Activated CD8-positive, alpha-beta memory T cell treated with anti-CD3 and anti-CD28 coated beads for 24 hours (primary cell): Measurements from ENCODE around the gene PROC.
"Not testable (repeated sequence)": the region's sequence is repeated elsewhere in the genome, so short reads cannot be mapped to it uniquely, and the experiment has no call there.

ENCODE experiments used
- DNase-seq: peaks from one replicate; pipeline ENCODE4 v3.0.0-alpha.2; 2020

The PROC gene

DNA sequence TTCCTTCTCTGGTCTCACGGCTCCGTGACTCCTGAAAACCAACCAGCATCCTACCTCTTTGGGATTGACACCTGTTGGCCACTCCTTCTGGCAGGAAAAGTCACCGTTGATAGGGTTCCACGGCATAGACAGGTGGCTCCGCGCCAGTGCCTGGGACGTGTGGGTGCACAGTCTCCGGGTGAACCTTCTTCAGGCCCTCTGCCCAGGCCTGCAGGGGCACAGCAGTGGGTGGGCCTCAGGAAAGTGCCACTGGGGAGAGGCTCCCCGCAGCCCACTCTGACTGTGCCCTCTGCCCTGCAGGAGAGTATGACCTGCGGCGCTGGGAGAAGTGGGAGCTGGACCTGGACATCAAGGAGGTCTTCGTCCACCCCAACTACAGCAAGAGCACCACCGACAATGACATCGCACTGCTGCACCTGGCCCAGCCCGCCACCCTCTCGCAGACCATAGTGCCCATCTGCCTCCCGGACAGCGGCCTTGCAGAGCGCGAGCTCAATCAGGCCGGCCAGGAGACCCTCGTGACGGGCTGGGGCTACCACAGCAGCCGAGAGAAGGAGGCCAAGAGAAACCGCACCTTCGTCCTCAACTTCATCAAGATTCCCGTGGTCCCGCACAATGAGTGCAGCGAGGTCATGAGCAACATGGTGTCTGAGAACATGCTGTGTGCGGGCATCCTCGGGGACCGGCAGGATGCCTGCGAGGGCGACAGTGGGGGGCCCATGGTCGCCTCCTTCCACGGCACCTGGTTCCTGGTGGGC is 10.0 kb downstream of the PROC start:
- peak; percentile 35 for DNase-seq

DNA sequence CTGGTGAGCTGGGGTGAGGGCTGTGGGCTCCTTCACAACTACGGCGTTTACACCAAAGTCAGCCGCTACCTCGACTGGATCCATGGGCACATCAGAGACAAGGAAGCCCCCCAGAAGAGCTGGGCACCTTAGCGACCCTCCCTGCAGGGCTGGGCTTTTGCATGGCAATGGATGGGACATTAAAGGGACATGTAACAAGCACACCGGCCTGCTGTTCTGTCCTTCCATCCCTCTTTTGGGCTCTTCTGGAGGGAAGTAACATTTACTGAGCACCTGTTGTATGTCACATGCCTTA is 10.5 kb downstream of the PROC start:
- DNase-seq = no peak

DNA sequence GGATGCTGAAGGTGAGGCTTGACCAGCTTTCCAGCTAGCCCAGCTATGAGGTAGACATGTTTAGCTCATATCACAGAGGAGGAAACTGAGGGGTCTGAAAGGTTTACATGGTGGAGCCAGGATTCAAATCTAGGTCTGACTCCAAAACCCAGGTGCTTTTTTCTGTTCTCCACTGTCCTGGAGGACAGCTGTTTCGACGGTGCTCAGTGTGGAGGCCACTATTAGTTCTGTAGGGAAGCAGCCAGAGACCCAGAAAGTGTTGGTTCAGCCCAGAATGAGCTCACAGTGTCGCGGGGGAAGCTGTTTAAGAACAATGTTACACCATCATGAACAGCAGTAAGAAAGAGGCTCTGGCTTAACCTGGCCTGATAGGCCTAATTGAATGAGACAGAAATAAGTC is 11.1 kb downstream of the PROC start:
- no peak for DNase-seq

DNA sequence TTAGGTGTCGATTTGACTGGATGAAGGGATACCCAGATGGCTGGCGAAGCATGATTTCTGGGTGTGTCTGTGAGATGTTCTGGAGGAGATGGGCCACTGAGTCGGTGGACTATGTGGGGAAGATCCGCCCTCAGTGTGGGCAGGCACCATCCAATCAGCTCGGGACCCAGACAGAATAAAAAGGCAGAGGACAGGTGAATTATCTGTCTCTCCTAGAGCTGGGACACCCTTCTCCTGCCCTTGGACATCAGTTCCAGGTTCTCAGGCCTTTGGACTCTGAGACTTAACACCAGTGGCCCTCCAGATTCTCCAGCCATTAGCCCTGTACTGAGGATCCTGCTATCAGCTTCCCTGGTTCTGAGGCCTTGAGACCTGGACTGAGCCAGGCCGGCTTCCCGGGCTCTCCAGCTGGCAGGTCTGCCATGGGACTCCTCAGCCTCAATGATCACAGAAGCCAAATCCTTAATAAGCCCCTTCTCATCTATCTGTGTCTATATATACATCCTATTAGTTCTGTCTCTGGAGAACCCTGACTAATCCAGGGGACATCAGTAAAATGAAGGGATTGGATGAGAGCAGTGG is 11.7 kb downstream of the PROC start:
- DNase-seq = peak; percentile 42

DNA sequence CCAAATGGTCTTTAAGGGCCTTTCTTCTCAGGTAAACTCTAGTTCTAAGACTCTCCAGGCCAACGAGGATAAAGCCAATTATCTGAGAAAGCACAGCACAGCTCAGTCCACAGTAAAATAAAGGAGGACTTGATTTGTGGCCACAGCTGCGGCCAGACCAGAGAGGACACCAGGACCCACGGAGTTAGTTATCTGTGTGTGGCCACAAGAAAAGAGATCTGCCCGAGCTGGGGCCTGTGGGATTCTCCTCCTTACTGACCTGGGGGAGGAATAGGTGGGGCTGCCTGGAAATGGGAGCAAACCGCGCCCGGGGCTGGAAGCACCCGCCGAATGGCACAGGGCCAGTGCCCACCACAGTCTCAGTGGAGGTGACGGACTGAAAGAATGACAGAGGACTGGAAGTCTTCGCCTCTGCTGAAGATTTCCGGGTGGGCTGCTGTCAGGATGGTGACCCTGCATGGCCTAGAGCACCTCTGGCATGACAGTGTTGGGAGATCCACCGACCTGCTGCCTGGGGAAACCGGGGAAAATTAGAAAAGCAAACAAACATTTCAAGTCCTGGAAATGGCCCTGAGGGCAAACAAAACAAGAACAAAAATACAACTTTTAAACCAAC is 13.3 kb downstream of the PROC start:
- peak; percentile 37 for DNase-seq

DNA sequence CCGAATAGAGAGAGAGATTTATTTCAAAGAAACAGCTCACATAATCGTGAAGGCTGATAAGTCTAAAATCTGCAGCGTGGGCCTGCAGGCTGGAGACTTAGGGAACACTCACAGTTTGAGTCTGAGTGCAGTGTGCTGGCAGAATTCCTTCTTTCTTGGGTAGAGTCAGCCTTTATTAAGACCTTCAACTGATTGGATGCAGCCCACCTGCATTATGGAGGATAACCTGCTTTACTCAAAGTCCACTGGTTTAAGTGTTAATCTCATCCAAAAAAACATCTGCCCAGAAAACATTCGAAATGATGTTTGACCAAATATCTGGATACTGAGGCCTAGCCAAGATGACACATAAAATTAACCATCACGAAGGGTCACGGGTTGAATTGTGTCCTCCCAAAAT is 16.3 kb downstream of the PROC start:
- DNase-seq = no peak

DNA sequence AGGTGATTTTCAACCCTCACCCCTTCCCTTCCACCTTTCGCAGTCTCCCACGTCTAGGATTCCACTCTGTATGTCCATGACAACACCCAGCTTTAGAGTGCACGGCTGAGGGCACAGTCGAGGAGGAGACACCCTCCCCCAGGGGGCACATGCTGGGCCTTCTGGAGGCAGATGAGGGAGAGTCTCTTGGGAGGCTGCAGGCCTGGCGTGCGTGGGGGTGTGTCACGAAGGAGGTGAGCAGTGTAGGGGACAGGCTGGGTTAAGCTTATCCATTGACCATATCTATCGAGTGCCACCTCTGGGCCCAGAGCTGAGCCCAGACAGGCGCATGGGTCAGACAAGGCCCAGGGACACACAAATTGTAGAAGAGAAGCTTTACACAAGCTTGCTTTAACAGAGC is 18.8 kb downstream of the PROC start:
- DNase-seq = no peak

DNA sequence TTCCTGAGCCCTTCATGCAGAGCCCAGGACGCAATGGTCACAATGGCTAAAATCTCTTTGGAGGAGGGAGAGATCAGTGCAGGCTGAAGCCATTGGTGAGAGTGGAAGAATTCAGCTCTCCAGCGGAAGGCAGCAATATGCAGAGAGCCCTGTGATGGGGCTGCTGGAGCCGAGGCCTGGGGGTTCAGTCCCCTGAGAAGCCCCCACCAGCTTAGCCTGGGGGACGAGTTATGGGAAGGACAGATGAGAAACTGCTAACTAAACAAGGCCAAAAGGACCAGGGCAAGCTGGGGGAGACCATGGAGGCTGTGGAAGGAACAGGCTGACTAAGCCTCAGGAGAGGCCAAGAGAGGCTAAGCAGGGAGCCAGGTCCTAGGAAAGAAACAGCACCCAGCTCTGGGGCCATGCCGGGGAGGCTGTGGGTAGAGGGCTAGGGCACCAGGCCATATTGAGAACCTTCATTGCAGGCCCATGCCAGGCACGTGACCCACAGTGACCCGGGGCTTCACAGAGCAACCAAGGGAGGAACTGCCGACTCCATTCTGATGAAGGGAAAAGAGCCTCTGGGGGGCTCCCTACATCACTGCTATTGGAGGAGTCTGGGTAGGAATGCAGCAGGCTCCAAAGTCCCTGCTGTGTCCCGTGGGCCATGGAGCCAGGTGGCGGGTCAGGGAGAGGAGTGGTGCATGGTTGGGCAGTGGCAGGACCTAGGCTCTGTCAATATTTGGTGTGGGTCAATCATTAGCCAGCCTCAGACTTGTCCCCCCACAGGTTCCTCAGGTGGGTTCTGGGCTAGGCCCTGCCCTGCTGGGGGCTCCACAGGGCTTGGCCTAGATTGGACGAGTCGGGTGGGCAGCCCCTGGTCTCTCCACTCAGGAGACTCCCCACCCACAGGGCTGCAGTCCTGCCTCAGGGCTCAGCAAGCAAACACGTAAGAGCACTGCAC is 19.8 kb downstream of the PROC start:
- DNase-seq = no peak

DNA sequence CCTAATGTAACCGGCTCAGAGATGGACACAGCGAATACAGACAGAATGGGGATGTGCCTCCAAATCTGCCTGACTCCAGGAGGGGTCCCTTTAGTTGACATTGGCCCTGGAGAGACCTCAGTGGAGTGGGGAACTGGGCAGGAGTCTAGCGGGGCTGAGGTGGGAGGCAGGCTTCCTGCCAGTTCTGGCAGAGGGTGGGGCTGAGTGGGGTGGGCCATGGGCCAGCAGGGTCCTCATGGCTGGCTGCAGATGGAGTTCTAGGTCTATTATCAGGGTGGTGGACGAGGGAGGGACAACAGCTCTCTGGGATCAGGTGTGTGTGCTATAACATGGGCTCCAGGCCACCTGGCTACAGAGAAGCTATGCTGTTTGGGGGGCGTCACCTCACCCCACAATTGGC is 21.1 kb downstream of the PROC start:
- DNase-seq = no peak

DNA sequence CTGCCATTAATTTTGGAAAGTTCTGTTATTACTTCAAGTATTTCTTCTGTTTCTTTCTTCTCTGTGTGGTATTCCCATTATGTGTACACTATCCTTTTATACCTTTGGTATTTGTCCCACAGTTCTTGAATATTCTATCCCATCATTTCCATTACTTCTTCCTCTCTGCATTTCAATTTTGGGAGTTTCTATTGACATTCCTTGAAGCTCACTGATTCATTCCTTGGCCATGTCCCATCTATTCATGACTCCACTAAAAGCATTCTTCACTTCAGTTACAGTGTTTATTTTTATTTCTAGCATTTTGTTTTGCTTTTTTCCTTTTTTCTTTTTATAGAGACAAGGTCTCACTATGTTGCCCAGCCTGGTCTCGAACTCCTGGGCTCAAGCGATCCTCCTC is 30.3 kb downstream of the PROC start:
- DNase-seq = no peak

DNA sequence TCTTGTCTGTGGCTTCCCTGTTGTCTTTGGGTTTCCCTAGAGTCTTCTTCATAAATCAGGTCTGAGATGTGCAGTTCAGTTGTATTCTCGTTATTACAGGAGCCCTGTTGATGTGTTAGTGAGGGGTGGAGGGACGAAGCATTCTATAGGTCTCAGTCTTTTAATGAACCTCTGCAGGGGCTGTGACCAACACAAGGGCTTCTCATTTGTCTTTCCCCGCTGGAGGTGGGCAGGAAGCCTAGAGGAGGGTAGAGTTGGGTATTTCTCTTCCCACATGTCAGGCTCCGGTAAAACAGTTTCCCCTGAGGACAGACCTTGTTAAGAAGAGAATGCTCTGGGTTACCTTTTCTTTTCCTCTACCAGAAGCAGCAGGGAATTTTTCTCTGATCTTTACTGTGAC is 31.2 kb downstream of the PROC start:
- no peak for DNase-seq

DNA sequence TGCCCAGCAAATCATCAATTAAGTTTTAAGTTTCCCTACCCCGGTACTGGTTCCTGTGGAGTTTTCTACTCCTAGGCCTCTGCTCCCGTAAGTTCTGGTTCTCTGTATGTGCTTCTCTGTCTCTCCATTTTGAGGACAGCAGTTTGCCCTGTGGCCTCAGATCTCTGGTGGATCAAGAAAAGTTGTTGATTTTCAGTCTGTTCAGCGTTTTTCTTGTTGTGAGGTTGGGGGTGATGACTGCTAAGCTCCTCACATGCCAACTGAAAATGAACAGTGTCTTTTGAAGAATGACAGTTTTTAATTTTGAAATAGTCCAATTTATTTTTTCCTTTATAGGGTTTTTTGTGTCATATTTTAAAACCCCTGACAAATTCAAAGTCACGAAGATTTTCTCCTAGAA is 31.7 kb downstream of the PROC start:
- DNase-seq = no peak

DNA sequence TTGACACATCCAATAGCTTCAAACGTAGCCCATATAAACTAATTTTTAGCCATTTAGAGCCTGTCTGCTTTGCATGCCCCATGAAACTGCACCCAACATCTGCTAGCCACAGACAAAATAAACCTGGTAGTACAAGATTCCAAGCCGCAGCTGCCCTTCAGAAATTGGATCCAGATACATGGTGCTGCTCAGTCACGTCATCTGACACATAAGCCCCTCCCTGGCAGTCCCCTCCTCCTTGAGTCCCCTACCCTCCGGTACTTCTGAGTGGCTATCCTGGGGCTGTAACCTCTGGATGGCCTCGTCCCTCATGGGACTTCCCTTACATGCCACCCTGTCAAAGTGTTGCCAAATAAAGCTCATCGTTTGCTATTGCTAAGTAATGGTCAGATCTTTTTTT is 33.8 kb downstream of the PROC start:
- no peak for DNase-seq

DNA sequence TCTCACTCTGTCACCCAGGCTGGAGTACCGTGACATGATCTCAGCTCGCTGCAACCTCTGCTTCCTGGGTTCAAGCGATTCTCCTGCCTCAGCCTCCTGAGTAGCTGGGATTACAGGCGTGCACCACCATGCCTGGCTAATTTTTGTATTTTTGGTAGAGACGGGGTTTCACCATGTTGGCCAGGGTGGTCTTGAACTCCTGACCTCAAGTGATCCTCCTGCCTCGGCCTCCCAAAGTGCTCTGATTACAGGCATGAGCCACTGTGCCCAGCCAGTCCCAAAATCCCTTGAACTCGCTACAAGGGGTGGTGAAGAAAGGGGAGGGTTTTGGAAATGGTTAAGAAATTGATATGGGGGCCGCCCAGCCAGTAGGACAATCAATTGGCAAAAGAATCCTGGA is 34.2 kb downstream of the PROC start:
- DNase-seq = not testable (repeated sequence)

DNA sequence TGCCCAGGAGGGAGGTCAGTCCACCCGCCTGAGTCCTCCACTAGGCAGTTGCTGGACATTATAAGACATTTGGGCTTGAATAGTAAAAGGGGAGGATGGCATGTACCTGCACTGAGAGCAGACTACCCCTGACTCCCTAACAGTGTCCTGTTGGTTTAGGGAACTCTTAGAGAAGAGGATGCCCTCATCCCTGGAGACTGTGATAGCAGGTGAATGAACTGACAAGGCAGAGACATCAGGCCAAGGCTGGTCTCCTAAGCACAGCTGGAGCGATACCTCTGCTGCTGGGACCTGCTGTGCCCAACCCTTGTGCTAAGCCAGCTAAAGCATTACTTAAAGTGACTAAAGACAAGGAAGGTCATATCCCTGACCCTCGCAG is 34.8 kb downstream of the PROC start:
- DNase-seq = no peak

DNA sequence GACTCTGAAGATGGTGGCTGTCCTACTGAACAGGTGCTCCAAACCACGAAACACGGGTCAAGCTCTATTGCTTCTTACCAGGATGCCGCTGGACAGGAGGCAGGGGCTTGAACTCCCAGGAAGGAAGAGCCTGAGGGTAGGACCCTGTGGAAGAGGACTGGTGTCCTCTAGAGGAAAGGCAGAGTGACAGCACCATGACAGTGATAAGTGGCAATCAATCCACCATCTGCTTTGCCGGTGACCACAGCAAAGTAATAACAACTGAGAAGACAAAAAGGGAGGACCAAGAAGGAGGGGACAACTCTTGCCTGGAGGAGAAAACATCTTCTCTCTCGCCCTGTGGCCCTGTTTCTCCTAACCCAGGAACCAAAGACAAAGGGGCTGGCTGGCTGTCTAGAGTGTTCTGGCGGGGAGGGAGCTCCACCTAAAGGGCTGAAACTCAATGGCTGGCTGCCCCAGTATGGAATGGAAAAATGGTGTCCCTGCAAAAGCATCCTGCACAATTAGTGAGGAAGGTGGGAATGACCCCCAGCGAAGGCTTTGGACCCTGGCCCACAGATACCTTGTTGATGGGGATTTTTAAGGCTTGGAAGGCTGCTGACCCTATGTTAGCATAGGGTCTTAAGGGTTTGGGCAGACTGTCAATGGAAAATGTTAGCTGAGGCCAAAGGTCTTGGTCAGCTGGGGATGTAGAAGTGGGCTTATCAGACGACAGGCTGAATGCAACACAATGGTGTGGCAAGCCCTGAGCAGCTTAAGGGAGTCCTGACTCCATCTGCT is 35.4 kb downstream of the PROC start:
- no peak for DNase-seq

DNA sequence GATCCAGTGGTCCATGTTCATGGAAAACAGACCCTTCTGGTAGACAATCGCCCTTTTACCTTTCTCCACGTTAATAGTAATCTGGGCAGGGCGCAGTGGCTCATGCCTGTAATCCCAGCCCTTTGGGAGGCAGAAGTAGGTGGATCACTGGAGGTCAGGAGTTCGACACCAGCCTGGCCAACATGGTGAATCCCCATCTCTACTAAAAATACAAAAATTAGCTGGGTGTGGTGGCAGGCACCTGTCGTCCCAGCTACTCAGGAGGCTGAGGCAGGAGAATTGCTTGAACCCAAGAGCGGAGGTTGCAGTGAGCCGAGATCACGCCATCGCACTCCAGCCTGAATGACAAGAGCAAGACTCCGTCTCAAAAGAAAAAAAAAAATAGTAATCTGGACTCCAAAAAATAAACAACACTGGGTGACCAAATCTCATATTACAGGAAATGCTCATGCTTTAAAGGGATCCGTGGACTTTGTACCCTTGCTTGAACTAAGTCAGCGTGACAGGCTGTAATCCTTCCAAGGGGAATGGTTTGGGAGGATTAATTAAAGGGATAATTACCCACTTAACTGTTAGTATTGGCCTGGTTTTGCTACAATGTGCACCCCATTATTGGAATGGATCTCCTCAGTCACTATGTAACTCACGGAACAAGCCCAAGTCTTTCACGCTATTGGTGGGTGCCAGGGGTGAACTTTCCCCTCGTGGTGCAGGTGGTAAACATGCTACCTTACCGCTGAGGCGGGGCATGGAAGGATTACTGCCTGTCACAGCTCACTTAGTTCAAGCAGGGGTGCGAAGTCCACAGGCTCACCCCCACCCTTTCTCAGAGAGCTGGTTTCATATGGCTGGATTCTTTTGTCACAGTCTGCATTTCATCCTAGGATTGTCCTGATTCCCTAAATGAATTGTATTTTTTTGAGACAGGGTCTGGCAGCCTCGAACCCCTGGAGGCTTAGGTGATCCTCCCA is 36.7 kb downstream of the PROC start:
- DNase-seq = no peak

DNA sequence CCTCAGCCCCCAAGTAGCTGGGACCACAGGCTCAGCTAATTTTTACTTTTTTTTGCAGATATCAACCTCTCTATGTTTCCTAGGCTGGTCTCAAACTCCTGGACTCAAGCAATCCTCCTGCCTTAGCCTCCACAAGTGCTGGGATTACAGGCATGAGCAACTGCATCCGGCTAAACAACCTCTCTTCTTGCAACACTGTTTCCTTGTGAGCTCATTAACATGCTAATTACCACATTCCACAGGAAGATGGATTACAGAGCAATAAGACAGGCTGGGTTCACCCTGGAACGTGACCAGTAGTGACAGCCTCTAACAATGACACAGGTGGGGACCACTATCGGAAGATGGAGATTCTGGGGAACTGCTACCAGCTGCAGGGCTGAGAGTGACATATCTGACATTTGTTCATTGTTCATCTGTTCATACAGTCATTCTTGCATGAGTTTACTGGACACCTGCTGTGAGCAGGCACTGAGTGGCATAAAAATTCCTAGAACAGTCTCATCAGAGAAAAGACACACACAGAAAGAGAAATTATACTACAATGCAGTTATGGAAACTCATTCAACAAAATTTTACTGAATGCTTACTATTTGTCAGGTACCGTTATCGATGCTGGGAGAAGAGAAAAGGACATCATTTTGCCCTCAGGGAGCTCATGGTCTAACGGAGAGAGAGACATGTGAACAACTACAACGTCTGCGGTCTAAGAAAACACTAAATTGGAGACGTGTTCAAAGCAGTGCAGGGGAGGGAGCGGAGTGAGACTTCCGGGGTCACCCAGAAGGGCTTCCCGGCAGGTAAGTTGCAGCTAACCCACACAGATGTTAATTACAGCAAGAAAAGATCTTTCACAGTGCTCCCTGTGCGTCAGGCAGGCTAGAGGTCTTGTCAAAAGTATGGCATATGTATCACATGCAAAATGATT is 37.6 kb downstream of the PROC start:
- no peak for DNase-seq

DNA sequence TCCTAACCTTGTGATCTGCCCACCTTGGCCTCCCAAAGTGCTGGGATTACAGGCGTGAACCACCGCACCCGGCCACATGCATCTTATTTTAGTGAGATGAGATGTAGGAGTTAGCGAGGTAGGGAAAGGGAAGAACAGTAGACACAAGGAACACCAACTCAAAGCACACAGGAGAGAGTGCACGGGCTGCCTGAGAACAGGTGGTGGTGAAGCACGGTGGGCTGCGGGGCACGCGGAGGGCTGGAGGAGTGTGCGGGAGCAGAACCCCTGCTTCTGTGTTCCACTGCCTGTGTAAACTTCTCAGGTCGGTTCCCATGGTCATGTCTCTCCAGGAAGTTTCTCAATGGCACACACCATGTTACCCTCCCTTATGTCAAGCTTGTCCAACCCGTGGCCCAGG is 38.7 kb downstream of the PROC start:
- no peak for DNase-seq

DNA sequence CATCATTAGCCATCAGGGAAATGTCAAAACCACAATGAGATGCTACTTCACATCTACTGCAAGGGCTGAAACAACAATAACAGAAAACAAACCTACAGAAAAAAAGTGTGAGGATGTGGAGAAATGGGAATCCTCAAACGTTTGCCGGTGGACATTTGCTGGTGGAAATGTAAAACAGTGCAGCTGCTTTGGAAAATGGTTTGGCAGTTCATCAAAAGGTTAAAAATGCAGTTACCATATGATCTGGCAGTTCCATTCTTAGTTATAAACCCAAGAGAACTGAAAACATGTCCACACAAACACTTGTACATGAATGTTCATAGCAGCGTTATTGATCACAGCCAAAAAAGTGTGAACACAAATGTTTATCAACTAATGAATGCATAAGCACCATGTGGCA is 44.2 kb downstream of the PROC start:
- no peak for DNase-seq
